MCF 10A (cell line): ENCODE results near the gene SLC25A48. TPM values are rescaled to one million over a fixed set of nuclear protein-coding genes. Genes with fewer than 3 reads are reported as not detected.

Experiments
- BruUV-seq: library from RNA; stranded (reverse); fragments of 400-500 nt; replicated peaks from 2 replicates; lab custom pipeline; 2021; lab: Mats Ljungman, UMichigan
- CTCF ChIA-PET: fragments of 300-600 bp; sonication (Branson Sonifier 250); formaldehyde crosslinking; extraction: SDS; loops from one replicate; lab custom pipeline; 2021; ENCODE audit warnings: antibody characterized with exemption, inconsistent platforms; lab: Yijun Ruan, JAX
- POLR2A ChIA-PET: fragments of 300-600, 350-650 bp; sonication (Branson Sonifier 250); formaldehyde crosslinking; extraction: SDS; loops from one replicate; lab custom pipeline; 2020; ENCODE audit warnings: antibody characterized with exemption, inconsistent platforms; lab: Yijun Ruan, JAX
- DNase-seq: peaks from one replicate; pipeline ENCODE4 v3.0.0-alpha.2; 2018; ENCODE audit not compliant: unreplicated experiment
- H3K27ac Mint-ChIP-seq: one replicate; pipeline ENCODE4 v1.8.0; 2022; ENCODE audit warnings: mild to moderate bottlenecking, low read depth, mixed read lengths; ENCODE audit not compliant: unreplicated experiment
- H3K27me3 Mint-ChIP-seq: one replicate; pipeline ENCODE4 v1.8.0; 2022; ENCODE audit warnings: mixed read lengths; ENCODE audit not compliant: insufficient read depth, unreplicated experiment
- H3K36me3 Mint-ChIP-seq: one replicate; pipeline ENCODE4 v1.8.0; 2022; ENCODE audit warnings: mild to moderate bottlenecking, moderate library complexity, mixed read lengths; ENCODE audit not compliant: insufficient read depth, unreplicated experiment
- H3K4me1 Mint-ChIP-seq: one replicate; pipeline ENCODE4 v1.8.0; 2022; ENCODE audit warnings: mixed read lengths; ENCODE audit not compliant: insufficient read depth, unreplicated experiment
- H3K4me3 Mint-ChIP-seq: one replicate; pipeline ENCODE4 v1.8.0; 2022; ENCODE audit warnings: mild to moderate bottlenecking, moderate library complexity, mixed read lengths; ENCODE audit not compliant: unreplicated experiment
- H3K9me3 Mint-ChIP-seq: one replicate; pipeline ENCODE4 v1.8.0; 2022; ENCODE audit warnings: mixed read lengths; ENCODE audit not compliant: unreplicated experiment
- intact Hi-C: fragments of 100-400 bp; cut with micrococcal nuclease; formaldehyde crosslinking; loops from 2 replicates; pipeline ENCODE4 v1.14.1; 2022
- total RNA-seq: library from RNA; stranded (reverse); gene quantifications from 2 replicates; pipeline ENCODE4 v1.2.3, GENCODE V29; 2022
- TF ChIP-seq, protein P1 (sequence below): fragments of 200-600 bp; IDR thresholded peaks from one replicate; pipeline ENCODE4 v1.8.0; 2022; ENCODE audit warnings: antibody characterized with exemption, mild to moderate bottlenecking; ENCODE audit not compliant: unreplicated experiment

The SLC25A48 gene
- total RNA-seq, 1 experiment from 2014 or later: not detected

GRCh38 chr5:135850231-135850630 is 15.8 kb downstream of the SLC25A48 start:
- intact Hi-C loops: no loop called here
- Mint-ChIP-seq H3K4me3 (no peak overlapping the region), H3K36me3 (no peaks in the 10 kb centered on the region), H3K4me1 (no peaks in the 10 kb centered on the region), H3K9me3 (no peaks in the 10 kb centered on the region), H3K27me3 (peaks cover 14% of the 10 kb centered on the region), H3K27ac (no peak overlapping the region)
- DNase-seq: no peak
- BruUV-seq: no TSS peak
- POLR2A ChIA-PET: no interaction called here
- TF ChIP-seq, protein P1, sequence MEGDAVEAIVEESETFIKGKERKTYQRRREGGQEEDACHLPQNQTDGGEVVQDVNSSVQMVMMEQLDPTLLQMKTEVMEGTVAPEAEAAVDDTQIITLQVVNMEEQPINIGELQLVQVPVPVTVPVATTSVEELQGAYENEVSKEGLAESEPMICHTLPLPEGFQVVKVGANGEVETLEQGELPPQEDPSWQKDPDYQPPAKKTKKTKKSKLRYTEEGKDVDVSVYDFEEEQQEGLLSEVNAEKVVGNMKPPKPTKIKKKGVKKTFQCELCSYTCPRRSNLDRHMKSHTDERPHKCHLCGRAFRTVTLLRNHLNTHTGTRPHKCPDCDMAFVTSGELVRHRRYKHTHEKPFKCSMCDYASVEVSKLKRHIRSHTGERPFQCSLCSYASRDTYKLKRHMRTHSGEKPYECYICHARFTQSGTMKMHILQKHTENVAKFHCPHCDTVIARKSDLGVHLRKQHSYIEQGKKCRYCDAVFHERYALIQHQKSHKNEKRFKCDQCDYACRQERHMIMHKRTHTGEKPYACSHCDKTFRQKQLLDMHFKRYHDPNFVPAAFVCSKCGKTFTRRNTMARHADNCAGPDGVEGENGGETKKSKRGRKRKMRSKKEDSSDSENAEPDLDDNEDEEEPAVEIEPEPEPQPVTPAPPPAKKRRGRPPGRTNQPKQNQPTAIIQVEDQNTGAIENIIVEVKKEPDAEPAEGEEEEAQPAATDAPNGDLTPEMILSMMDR: no peak
- CTCF ChIA-PET: interaction anchor here (0.6 to 0.8 kb wide), 3 partner anchors 19 to 428 kb away, joined by 3 read pairs; no protein-coding TSS in a partner anchor

- intact Hi-C loops: no loop called here
- BruUV-seq: no TSS peak
- no peaks in the 10 kb centered on the region for H3K9me3 Mint-ChIP-seq
- H3K4me3 Mint-ChIP-seq: no peak overlapping the region
- H3K27me3 Mint-ChIP-seq: peaks cover 14% of the 10 kb centered on the region
- DNase-seq: no peak
- POLR2A ChIA-PET: no interaction called here
- H3K36me3 Mint-ChIP-seq: no peaks in the 10 kb centered on the region
- TF ChIP-seq, protein P1: no peak
- CTCF ChIA-PET: interaction anchor here (0.6 to 1.3 kb wide), 4 partner anchors 11 to 428 kb away, joined by 3 to 5 read pairs (median 3); no protein-coding TSS in a partner anchor
- no peaks in the 10 kb centered on the region for H3K4me1 Mint-ChIP-seq
- H3K27ac Mint-ChIP-seq: no peak overlapping the region
Measured at GRCh38 chr5:135850671-135851070, 16.2 kb downstream of the SLC25A48 start.

DNA sequence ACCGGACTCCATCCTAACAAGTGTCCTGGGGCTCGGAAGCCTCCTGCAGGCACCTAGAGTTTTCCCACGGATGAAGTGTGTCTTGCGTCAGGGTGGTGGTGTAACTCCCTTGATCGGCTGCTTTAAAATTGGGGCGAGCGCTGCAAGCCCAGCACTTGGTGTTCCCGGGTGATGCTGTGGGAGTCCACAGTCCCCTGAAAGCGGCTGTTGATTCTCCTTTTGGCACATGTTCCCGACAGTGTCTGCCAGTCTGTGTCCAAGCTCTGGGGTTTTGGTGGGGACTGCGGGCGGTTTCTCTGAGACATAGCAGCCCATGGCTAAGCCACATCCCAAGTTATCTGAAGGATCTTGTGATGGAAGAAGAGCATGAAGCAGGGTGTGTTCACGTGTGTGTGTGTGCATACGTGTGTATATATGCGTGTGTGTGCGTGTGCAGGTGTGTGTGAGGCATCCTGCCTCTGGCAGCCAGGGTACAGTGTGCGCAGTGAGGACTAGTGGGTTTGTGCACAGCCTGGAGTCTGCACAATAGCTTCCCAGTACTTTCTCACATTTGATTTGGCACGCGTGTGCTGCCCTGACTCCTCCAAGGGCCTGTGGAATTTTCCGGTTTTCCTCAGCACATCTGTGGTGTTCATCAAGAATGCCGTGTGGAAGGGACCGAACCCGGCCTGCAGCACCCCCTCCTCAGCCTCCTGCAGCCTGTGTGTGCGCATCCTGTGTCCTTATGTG is 16.9 kb downstream of the SLC25A48 start:
- ChIA-PET POLR2A (no interaction called here), CTCF (interaction anchor here (0.8 to 1.3 kb wide), 2 partner anchors 10 to 20 kb away, joined by 3 to 5 read pairs; no protein-coding TSS in a partner anchor)
- H3K9me3 Mint-ChIP-seq: no peaks in the 10 kb centered on the region
- H3K27me3 Mint-ChIP-seq: peaks cover 14% of the 10 kb centered on the region
- no TSS peak for BruUV-seq
- H3K27ac Mint-ChIP-seq: no peak overlapping the region
- no peaks in the 10 kb centered on the region for H3K36me3 Mint-ChIP-seq
- no peak for DNase-seq
- intact Hi-C loops: no loop called here
- H3K4me3 Mint-ChIP-seq: no peak overlapping the region
- TF ChIP-seq, protein P1: no peak
- H3K4me1 Mint-ChIP-seq: no peaks in the 10 kb centered on the region

DNA sequence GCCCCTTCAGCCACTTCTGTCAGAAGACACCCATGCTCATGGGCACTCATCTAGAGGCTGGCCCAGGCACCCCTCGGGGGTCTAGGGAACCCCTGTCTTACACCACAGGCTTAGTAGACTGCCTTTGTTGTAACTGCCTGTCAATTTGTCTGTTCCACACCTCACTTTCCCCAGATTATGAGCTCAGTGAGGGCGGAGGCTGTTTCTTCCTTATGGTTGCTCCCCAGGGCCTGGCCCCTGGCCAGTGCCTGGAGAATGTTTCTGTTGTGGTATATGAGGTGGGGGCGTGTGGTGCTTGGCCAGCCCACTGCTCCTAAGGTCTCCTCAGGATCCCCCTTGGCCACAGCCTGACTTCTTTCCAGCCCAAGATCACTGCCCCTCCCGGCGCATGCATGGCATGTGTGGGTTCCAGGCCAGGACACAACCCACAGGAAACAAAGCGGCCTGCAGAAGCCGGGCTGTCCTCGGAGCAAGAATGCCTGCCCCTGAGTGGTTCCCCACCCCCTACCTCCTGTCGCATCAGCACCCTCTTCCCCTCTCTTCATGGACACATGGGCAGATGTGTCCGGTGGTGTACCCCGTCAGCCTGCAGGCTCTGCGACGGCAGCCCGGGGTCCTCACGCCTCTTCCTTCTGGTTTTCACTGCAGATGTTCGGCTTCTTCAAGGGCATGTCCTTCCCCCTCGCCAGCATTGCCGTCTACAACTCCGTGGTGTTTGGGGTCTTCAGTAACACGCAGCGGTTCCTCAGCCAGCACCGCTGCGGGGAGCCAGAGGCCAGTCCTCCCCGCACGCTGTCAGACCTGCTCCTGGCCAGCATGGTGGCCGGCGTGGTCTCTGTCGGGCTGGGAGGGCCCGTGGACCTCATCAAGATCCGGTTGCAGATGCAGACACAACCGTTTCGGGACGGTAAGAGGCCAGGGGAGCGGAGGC is 17.7 kb downstream of the SLC25A48 start:
- ChIA-PET POLR2A (no interaction called here), CTCF (interaction anchor here (1.3 kb wide), 1 partner anchor 9 kb away, joined by 5 read pairs; no protein-coding TSS in a partner anchor)
- intact Hi-C loops: no loop called here
- Mint-ChIP-seq H3K4me1 (no peaks in the 10 kb centered on the region), H3K4me3 (no peak overlapping the region), H3K27me3 (peaks cover 14% of the 10 kb centered on the region), H3K36me3 (no peaks in the 10 kb centered on the region), H3K27ac (no peak overlapping the region), H3K9me3 (no peaks in the 10 kb centered on the region)
- no peak for DNase-seq
- no TSS peak for BruUV-seq
- TF ChIP-seq, protein P1: no peak
